ENCODE data around the gene MTHFD2.
"Not testable (repeated sequence)": the region's sequence is repeated elsewhere in the genome, so short reads cannot be mapped to it uniquely, and the experiment has no call there.

Gene MTHFD2

GRCh38 chr2:74198023-74198460 is 373 bp upstream of the MTHFD2 start:
- DNase-seq: no peak

GRCh38 chr2:74199275-74199701 is 873 bp downstream of the MTHFD2 start:
- no peak for DNase-seq

GRCh38 chr2:74199871-74200305 is 1.5 kb downstream of the MTHFD2 start:
- DNase-seq: peak; percentile 49

- DNase-seq: peak; percentile 29
These were observed 2.8 kb downstream of the MTHFD2 start for GRCh38 chr2:74201196-74201595.

- DNase-seq: no peak
These were observed 3.2 kb downstream of the MTHFD2 start for GRCh38 chr2:74201596-74201995.

- peak; percentile 43 for DNase-seq
These were observed 6.0 kb downstream of the MTHFD2 start for GRCh38 chr2:74204436-74204835.

- no peak for DNase-seq
These were observed 6.7 kb downstream of the MTHFD2 start for GRCh38 chr2:74205113-74205512.

GRCh38 chr2:74205596-74205995 is 7.2 kb downstream of the MTHFD2 start:
- peak; percentile 62 for DNase-seq

GRCh38 chr2:74206180-74206688 is 7.8 kb downstream of the MTHFD2 start:
- DNase-seq: peak; percentile 42

GRCh38 chr2:74212702-74213410 is 14.4 kb downstream of the MTHFD2 start:
- DNase-seq: peak; percentile 10

GRCh38 chr2:74215771-74216170 is 17.4 kb downstream of the MTHFD2 start:
- DNase-seq: peak; percentile 11

- peak; percentile 15 for DNase-seq
These were observed 18.2 kb downstream of the MTHFD2 start for GRCh38 chr2:74216642-74217041.

- no peak for DNase-seq
These were observed 21.6 kb downstream of the MTHFD2 start for GRCh38 chr2:74219846-74220486.

- DNase-seq: no peak
These were observed 22.7 kb downstream of the MTHFD2 start for GRCh38 chr2:74221091-74221490.

GRCh38 chr2:74221604-74222299 is 23.3 kb downstream of the MTHFD2 start:
- no peak for DNase-seq

- DNase-seq: no peak
These were observed 23.9 kb downstream of the MTHFD2 start for GRCh38 chr2:74222300-74222650.

GRCh38 chr2:74223941-74224770 is 25.7 kb downstream of the MTHFD2 start:
- DNase-seq: no peak

- DNase-seq: peak; percentile 64
These were observed 27.5 kb downstream of the MTHFD2 start for GRCh38 chr2:74225698-74226459.

- DNase-seq: no peak
These were observed 28.3 kb downstream of the MTHFD2 start for GRCh38 chr2:74226648-74227213.

GRCh38 chr2:74227646-74228045 is 29.2 kb downstream of the MTHFD2 start:
- DNase-seq: peak; percentile 50

GRCh38 chr2:74228772-74229171 is 30.4 kb downstream of the MTHFD2 start:
- peak; percentile 26 for DNase-seq

GRCh38 chr2:74229865-74230264 is 31.4 kb downstream of the MTHFD2 start:
- DNase-seq: not testable (repeated sequence)

All from islet precursor cell (in vitro differentiated cells).